Activated naive CD8-positive, alpha-beta T cell treated with anti-CD3 and anti-CD28 coated beads, Interleukin-2, amount 10 ng/mL, durations not matched to agents 7 days and 5 days (primary cell): ENCODE measurements around the gene ZNRF3. TPM values are rescaled to one million over a fixed set of nuclear protein-coding genes. Genes with fewer than 3 reads are reported as not detected.
"Not testable (repeated sequence)": the region's sequence is repeated elsewhere in the genome, so short reads cannot be mapped to it uniquely, and the experiment has no call there.

ENCODE experiments used
- ATAC-seq: fragments of 150-1000 bp; cut with Tn5 transposase; one replicate; pipeline ENCODE4 v1.10.0; 2021; ENCODE audit warnings: low read depth, moderate library complexity
- POLR2A ChIA-PET: fragments of 350-600 bp; sonication (Branson Sonifier 250); formaldehyde crosslinking; loops from one replicate; lab custom pipeline; 2021; ENCODE audit warnings: antibody characterized with exemption; lab: Charles Lee
- DNase-seq: peaks from one replicate; pipeline ENCODE4 v3.0.0; 2021
- H3K27ac Mint-ChIP-seq: one replicate; pipeline ENCODE4 v1.8.0; 2022; ENCODE audit warnings: mild to moderate bottlenecking, mixed read lengths
- H3K27me3 Mint-ChIP-seq: one replicate; pipeline ENCODE4 v1.8.0; 2022; ENCODE audit warnings: mild to moderate bottlenecking, moderate library complexity, mixed read lengths
- H3K36me3 Mint-ChIP-seq: one replicate; pipeline ENCODE4 v1.8.0; 2021; ENCODE audit warnings: mild to moderate bottlenecking, mixed read lengths
- H3K4me1 Mint-ChIP-seq: one replicate; pipeline ENCODE4 v1.8.0; 2021; ENCODE audit warnings: mixed read lengths
- H3K4me3 Mint-ChIP-seq: one replicate; pipeline ENCODE4 v1.8.0; 2022; ENCODE audit warnings: mild to moderate bottlenecking, moderate library complexity, mixed read lengths
- H3K9me3 Mint-ChIP-seq: one replicate; pipeline ENCODE4 v1.8.0; 2021; ENCODE audit warnings: mixed read lengths
- total RNA-seq, 2 experiments: library from RNA; stranded (reverse); gene quantifications; one replicate each; pipeline ENCODE4 v1.2.3, GENCODE V29; 2021

ZNRF3 gene
- 1 to 10 TPM; 1.0 to 1.1 TPM for total RNA-seq

DNA sequence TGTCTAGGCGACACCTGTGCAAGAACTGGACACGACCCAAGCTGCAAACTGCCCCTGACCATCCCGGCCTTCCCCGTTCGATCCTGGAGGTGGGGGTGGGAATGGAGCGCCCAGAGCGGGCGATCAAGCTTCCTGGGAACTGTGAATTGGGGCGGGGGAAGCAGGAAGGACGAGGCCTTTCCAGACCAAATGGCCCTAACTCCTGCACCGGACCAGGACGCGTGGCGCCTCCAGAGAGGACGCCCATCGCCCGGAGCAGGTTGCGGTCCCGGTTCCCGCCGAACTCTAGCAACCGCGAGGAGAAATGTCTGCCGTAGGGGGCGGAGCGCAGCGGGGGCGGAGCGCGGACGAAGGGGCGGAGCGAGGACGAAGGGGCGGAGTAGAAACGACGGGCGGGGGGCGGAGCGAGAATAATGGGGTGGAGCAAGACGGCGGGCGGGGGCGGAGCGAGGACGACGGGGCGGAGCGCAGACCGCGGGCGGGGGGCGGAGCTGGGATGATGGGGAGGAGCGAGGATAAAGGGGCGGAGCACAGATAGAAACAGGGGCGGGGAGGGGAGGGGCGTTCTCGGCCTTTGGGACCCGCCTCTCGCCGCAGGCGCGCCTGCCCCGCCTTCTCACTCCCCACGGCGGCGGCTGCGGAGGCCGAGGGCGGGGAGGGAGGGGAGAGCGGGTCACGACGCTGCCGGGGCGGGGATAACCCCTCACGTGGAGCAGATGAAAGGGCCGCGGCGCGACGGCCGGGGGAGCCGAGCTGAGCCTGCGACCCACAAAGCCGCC, at the start of gene ZNRF3:
Gene ZNRF3 (plus strand): TSS at position 695 of the 779 bp plus-strand sequence. CDS start 195 bp downstream, outside the sequence.
- Mint-ChIP-seq H3K36me3 (no peaks in the 10 kb centered on the region), H3K9me3 (no peaks in the 10 kb centered on the region), H3K4me3 (peak within 1 kb of the TSS; percentile 79), H3K27ac (peak within 1 kb of the TSS; percentile 62), H3K27me3 (peaks cover 51% of the 10 kb centered on the region), H3K4me1 (peaks cover 11% of the 10 kb centered on the region)
- POLR2A ChIA-PET, result interaction anchor here (0.6 to 1.3 kb wide), 6 partner anchors 12 to 83 kb away, joined by 3 to 6 read pairs (median 4); no protein-coding TSS in a partner anchor
- DNase-seq (peak; percentile 91), ATAC-seq (peak; percentile 82)

DNA sequence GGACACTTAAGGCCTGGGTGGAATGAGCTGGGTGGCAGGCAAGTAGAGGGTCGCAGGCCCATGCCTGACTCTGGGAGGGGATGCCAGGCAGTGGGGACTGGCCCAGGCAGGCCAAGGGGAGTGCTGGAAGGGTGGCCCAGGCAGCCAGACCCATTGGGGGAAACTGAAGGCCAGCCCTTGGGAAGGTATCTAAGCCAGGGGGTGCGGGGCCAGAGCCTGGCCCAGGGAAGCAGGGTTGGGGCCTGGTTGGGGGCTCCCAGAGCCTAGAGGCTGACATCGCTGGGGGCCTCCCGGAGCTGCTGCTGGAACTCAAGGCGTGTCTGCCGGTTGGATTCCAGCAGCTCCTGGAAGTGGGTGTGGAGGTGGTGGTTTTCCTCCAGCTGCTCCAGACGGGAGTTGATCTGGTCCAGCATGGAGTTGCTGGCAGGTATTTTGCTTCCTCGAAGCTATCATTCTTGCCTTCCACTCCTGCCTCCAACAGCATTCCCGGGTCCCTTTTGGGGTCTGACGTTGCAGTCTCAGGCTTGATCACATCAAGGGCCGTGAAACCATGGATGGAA, 47.7 kb upstream of the ZNRF3 start:
- DNase-seq, result no peak
- Mint-ChIP-seq H3K4me1 (peaks cover 16% of the 10 kb centered on the region), H3K27me3 (peaks cover 2% of the 10 kb centered on the region), H3K36me3 (peaks cover 11% of the 10 kb centered on the region), H3K27ac (no peak overlapping the region), H3K9me3 (no peaks in the 10 kb centered on the region), H3K4me3 (no peak overlapping the region)
- no peak for ATAC-seq
- POLR2A ChIA-PET, result interaction anchor here (0.5 to 0.6 kb wide), 2 partner anchors 162 to 1143 kb away, joined by 3 to 7 read pairs; no protein-coding TSS in a partner anchor

DNA sequence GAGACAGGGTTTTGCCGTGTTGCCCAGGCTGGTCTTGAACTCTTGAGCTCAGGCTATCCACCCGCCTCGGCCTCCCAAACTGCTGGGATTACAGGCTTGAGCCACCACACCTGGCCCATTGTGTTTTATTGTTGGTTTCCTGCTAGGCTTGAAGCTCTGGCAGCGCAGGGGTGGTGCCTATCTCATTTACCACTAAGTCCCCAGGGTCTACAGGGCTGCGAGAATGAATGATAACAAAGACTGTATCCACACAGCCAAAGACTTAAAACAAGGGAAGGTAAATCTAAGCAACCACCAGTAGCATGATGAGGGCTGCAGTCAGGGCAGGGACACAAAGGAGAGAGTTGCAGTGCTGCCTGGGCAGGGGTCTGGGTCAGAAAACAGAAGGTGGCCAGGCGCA, 45.7 kb upstream of the ZNRF3 start:
- Mint-ChIP-seq H3K27ac (no peak overlapping the region), H3K27me3 (peaks cover 1% of the 10 kb centered on the region), H3K9me3 (no peaks in the 10 kb centered on the region), H3K36me3 (peaks cover 2% of the 10 kb centered on the region), H3K4me3 (no peak overlapping the region), H3K4me1 (peaks cover 11% of the 10 kb centered on the region)
- POLR2A ChIA-PET, result no interaction called here
- ATAC-seq, result no peak
- no peak for DNase-seq

GRCh38 chr22:28838971-28839370, 44.4 kb upstream of the ZNRF3 start:
- no peak for ATAC-seq
- Mint-ChIP-seq H3K4me1 (no peaks in the 10 kb centered on the region), H3K27me3 (peaks cover 4% of the 10 kb centered on the region), H3K4me3 (no peak overlapping the region), H3K36me3 (no peaks in the 10 kb centered on the region), H3K27ac (no peak overlapping the region), H3K9me3 (no peaks in the 10 kb centered on the region)
- POLR2A ChIA-PET, result no interaction called here
- DNase-seq, result no peak

- POLR2A ChIA-PET, result no interaction called here
- Mint-ChIP-seq H3K27ac (no peak overlapping the region), H3K4me1 (no peaks in the 10 kb centered on the region), H3K27me3 (peaks cover 4% of the 10 kb centered on the region), H3K36me3 (peaks cover 1% of the 10 kb centered on the region), H3K9me3 (peaks cover 1% of the 10 kb centered on the region), H3K4me3 (no peak overlapping the region)
- ATAC-seq, result no peak
- DNase-seq, result no peak
Observed at GRCh38 chr22:28841111-28841510, 42.3 kb upstream of the ZNRF3 start.

GRCh38 chr22:28843633-28844032, 39.7 kb upstream of the ZNRF3 start:
- Mint-ChIP-seq H3K27me3 (peaks cover 6% of the 10 kb centered on the region), H3K27ac (no peak overlapping the region), H3K4me1 (no peaks in the 10 kb centered on the region), H3K36me3 (peaks cover 4% of the 10 kb centered on the region), H3K9me3 (peaks cover 11% of the 10 kb centered on the region), H3K4me3 (no peak overlapping the region)
- ATAC-seq, result no peak
- POLR2A ChIA-PET, result no interaction called here
- no peak for DNase-seq

DNA sequence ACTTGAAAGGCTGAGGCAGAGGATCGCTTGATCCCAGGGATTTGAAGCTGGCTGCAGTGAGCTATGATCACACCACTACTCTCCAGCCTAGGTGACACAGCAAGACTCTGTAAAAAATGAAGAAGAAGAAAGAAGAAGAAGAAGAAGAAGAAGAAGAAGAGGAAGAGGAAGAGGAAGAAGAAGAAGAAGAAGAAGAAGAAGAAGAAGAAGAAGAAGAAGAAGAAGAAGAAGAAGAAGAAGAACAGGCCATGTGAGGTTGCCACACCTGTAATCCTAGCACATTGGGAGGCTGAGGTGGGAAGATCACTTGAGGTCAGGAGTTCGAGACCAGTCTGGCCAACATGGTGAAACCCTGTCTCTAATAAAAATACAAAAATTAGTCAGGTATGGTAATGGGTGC, 39.1 kb upstream of the ZNRF3 start:
- POLR2A ChIA-PET, H3K36me3 Mint-ChIP-seq, H3K4me3 Mint-ChIP-seq, ATAC-seq, H3K4me1 Mint-ChIP-seq, H3K27me3 Mint-ChIP-seq, H3K27ac Mint-ChIP-seq, DNase-seq: not testable (repeated sequence)
- H3K9me3 Mint-ChIP-seq, result peaks cover 11% of the 10 kb centered on the region

DNA sequence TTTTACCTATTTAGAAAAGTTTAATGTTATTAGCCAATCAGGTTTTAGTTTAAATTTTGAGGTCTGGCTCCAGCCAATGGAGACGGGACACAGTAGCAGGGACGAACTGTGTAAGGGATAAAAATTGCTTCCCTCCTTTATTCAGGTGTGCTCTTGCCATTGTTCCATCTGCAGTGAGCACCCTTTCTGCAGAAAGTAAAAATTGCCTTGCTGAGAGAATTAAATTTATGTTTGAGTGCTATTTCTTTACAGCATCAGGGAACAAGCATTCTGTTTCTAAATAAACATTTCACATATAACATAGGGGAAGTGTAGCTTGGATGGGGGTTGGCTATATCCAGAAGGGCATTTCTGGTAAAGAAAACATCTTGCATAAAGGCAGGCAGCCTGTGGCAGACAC, 36.4 kb upstream of the ZNRF3 start:
- ATAC-seq, result no peak
- POLR2A ChIA-PET, result no interaction called here

DNA sequence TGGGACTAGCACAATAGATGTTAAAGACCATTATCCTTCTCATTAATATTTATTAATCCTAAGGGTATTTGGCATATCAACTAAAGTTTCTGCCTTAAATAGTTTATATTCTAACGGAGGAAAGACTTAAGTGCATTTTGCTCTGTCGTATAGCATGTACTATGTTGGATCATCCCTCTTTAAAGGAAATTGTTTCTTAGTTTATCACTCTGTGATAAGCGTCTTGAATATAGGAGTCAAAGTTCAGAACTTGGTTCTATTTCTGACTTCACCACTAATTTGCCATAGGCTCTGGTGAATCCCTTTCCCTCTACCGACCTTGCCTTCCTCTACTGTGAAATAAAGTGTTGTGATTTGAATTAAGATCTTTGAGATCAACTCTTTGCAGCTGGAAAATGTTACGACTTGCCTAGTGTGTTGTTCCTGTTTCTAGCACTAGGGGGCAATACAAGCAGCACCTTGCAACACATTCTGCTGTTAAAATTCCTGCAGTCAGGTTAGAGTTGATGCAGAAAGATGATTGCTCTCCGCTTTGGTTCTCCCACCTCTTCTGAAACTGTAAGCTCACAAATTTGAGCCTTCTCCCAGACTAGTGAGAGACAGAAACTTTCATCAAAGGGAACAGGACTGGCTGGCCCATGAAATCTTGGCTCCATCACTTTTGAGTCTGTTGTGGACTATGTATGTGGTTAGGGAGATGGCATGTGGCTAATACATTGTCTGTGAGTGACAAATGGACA, 27.8 kb upstream of the ZNRF3 start:
- Mint-ChIP-seq H3K4me1 (no peaks in the 10 kb centered on the region), H3K36me3 (peaks cover 1% of the 10 kb centered on the region), H3K27ac (no peak overlapping the region), H3K4me3 (no peak overlapping the region), H3K27me3 (peaks cover 13% of the 10 kb centered on the region), H3K9me3 (no peaks in the 10 kb centered on the region)
- DNase-seq, result no peak
- POLR2A ChIA-PET, result no interaction called here
- ATAC-seq, result no peak

More for the DNA sequence above, 36.4 kb upstream of the ZNRF3 start:
- H3K36me3 Mint-ChIP-seq, result peaks cover 5% of the 10 kb centered on the region
- DNase-seq, result no peak
- no peak overlapping the region for H3K27ac Mint-ChIP-seq
- no peak overlapping the region for H3K4me3 Mint-ChIP-seq
- peaks cover 6% of the 10 kb centered on the region for H3K27me3 Mint-ChIP-seq
- H3K4me1 Mint-ChIP-seq, result no peaks in the 10 kb centered on the region
- H3K9me3 Mint-ChIP-seq, result peaks cover 11% of the 10 kb centered on the region

GRCh38 chr22:28856095-28856455, 27.3 kb upstream of the ZNRF3 start:
- no peak for DNase-seq
- H3K27ac Mint-ChIP-seq, result no peak overlapping the region
- no peaks in the 10 kb centered on the region for H3K9me3 Mint-ChIP-seq
- peaks cover 1% of the 10 kb centered on the region for H3K36me3 Mint-ChIP-seq
- H3K4me3 Mint-ChIP-seq, result no peak overlapping the region
- H3K27me3 Mint-ChIP-seq, result peaks cover 13% of the 10 kb centered on the region
- POLR2A ChIA-PET, result no interaction called here
- no peaks in the 10 kb centered on the region for H3K4me1 Mint-ChIP-seq
- ATAC-seq, result no peak

DNA sequence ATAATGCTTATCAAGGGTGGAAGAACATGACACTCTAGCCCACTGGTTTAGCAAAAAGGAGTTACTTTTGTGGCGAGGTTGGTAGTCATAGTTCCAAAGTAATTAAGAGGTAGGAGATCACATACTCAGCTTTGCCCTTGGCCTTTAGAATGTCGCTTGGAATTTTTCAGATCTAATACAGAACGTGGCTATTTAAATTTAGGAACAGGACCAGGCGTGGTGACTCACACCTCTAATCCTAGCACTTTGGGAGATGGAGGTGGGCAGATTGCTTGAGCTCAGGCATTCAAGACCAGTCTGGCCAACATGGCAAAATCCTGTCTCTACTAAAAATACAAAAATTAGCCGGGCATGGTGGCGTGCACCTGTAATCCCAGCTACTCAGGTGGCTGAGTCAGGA, 26.1 kb upstream of the ZNRF3 start:
- ATAC-seq (no peak), DNase-seq (no peak)
- POLR2A ChIA-PET, result no interaction called here
- H3K27me3 Mint-ChIP-seq, result peaks cover 13% of the 10 kb centered on the region
- no peaks in the 10 kb centered on the region for H3K36me3 Mint-ChIP-seq
- H3K4me3 Mint-ChIP-seq, result no peak overlapping the region
- H3K9me3 Mint-ChIP-seq, result no peaks in the 10 kb centered on the region
- no peaks in the 10 kb centered on the region for H3K4me1 Mint-ChIP-seq
- H3K27ac Mint-ChIP-seq, result no peak overlapping the region

GRCh38 chr22:28864878-28865596, 18.3 kb upstream of the ZNRF3 start:
- no peak for ATAC-seq
- DNase-seq, result no peak
- Mint-ChIP-seq H3K4me3 (no peak overlapping the region), H3K36me3 (no peaks in the 10 kb centered on the region), H3K27ac (no peak overlapping the region), H3K27me3 (peaks cover 11% of the 10 kb centered on the region), H3K9me3 (no peaks in the 10 kb centered on the region), H3K4me1 (no peaks in the 10 kb centered on the region)
- POLR2A ChIA-PET, result no interaction called here

- Mint-ChIP-seq H3K27ac (no peak overlapping the region), H3K36me3 (no peaks in the 10 kb centered on the region), H3K4me3 (no peak overlapping the region), H3K27me3 (peaks cover 11% of the 10 kb centered on the region), H3K4me1 (no peaks in the 10 kb centered on the region), H3K9me3 (no peaks in the 10 kb centered on the region)
- DNase-seq (no peak), ATAC-seq (no peak)
- POLR2A ChIA-PET, result no interaction called here
Observed at GRCh38 chr22:28867191-28867590, 16.2 kb upstream of the ZNRF3 start.
